ENCODE results near the gene FKBP11.

GRCh38 chr12:48924617-48925303, 532 bp downstream of the FKBP11 start:
- TF ChIP-seq POLR2A (IDR thresholded peaks at IDR 0.05; ENCODE audit: low read length): no peak
- no peak for TF ChIP-seq GATA1 (IDR thresholded peaks at IDR 0.05; ENCODE audit: low read depth, low read length)
